ENCODE data around the gene LMF1.

The LMF1 gene

DNA sequence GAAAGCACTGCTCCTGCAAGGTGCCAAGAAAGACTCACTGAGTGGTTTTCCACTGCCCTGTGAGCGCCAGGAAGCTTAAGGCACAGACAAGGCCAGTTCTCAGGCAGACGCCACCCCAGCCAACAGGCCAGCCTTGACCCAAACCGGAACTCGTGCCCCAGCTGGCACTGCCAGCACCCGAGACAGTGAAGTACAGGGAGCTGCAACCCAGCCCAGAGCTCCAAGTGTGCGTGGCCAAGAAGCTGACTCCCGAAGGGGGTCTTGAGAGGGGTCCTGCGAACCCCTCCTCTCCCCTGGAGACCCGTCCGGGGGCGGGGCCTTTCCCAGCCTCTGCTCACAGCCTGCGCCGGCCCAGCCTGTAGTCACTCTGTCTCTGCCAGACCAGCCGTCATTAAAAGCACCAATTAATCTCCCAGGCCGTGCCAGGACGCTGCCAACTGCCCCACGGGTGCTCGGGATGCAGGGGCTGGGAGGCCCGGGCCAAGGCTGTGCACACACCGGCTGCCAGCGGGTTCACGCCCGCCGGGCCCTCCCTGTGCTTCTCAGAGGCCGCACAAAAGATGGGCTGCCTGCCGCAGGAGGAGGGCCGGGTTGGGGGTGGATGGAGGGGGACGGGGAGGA lies 6.4 kb upstream of the LMF1 start:
- H3K27me3 ChIP-seq (ENCODE audit: control insufficient read depth, insufficient read depth, low read length): no peaks in the 10 kb centered on the region
- H2AFZ ChIP-seq: no peak overlapping the region

DNA sequence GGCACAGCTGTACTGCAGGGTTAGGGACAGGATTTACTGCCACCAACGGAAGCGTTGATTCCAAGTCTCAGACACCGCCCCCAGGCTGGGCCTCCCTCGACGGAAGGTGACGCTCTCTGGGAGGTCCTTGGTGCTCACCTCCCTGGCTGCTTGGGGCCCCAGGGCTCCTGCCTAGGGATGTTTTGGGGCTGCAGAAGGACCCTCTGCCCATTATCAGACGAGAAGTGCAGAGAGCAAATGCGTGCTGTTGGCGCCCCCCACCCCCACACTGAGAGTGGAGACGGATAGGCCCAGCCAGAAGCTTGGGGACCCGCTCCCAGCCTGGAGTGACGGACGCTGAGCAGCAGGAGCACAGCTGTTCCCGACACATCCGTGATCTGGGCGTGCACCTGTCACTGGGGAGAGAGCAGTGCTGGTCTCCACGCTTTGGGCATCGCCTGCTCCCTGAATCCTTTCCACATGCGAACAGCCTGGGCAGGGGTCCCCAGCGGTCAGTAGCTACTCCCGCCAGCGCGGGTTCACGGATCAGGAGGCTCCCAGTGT lies 5.7 kb upstream of the LMF1 start:
- no peak overlapping the region for H3K27ac ChIP-seq
- no peaks in the 10 kb centered on the region for H3K4me1 ChIP-seq
- H3K9me3 ChIP-seq (ENCODE audit: control insufficient read depth, low read length): no peaks in the 10 kb centered on the region
- no peaks in the 10 kb centered on the region for H3K36me3 ChIP-seq (ENCODE audit: control insufficient read depth, insufficient read depth, low read length)
- H3K79me2 ChIP-seq: no peaks in the 10 kb centered on the region
- H3K9ac ChIP-seq: no peak overlapping the region
- no peak overlapping the region for H3K4me2 ChIP-seq (ENCODE audit: low read length)
- H3K4me3 ChIP-seq (ENCODE audit: low read depth, low read length): no peak overlapping the region
- no peaks in the 10 kb centered on the region for H3K27me3 ChIP-seq (ENCODE audit: control insufficient read depth, insufficient read depth, low read length)
- no peak overlapping the region for H2AFZ ChIP-seq
- TF ChIP-seq, protein P1, sequence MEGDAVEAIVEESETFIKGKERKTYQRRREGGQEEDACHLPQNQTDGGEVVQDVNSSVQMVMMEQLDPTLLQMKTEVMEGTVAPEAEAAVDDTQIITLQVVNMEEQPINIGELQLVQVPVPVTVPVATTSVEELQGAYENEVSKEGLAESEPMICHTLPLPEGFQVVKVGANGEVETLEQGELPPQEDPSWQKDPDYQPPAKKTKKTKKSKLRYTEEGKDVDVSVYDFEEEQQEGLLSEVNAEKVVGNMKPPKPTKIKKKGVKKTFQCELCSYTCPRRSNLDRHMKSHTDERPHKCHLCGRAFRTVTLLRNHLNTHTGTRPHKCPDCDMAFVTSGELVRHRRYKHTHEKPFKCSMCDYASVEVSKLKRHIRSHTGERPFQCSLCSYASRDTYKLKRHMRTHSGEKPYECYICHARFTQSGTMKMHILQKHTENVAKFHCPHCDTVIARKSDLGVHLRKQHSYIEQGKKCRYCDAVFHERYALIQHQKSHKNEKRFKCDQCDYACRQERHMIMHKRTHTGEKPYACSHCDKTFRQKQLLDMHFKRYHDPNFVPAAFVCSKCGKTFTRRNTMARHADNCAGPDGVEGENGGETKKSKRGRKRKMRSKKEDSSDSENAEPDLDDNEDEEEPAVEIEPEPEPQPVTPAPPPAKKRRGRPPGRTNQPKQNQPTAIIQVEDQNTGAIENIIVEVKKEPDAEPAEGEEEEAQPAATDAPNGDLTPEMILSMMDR (IDR thresholded peaks at IDR 0.05): no peak

More for the DNA sequence above, 6.4 kb upstream of the LMF1 start:
- no peaks in the 10 kb centered on the region for H3K36me3 ChIP-seq (ENCODE audit: control insufficient read depth, insufficient read depth, low read length)
- no peak overlapping the region for H3K4me2 ChIP-seq (ENCODE audit: low read length)
- no peak overlapping the region for H3K4me3 ChIP-seq (ENCODE audit: low read depth, low read length)
- no peaks in the 10 kb centered on the region for H3K9me3 ChIP-seq (ENCODE audit: control insufficient read depth, low read length)
- TF ChIP-seq, protein P1 (IDR thresholded peaks at IDR 0.05): no peak
- H3K9ac ChIP-seq: no peak overlapping the region
- no peaks in the 10 kb centered on the region for H3K4me1 ChIP-seq
- no peak overlapping the region for H3K27ac ChIP-seq
- no peaks in the 10 kb centered on the region for H3K79me2 ChIP-seq

GRCh38 chr16:975291-975690 lies 4.5 kb upstream of the LMF1 start:
- Histone ChIP-seq H2AFZ (no peak overlapping the region), H3K9me3 (ENCODE audit: control insufficient read depth, low read length) (no peaks in the 10 kb centered on the region), H3K4me2 (ENCODE audit: low read length) (no peak overlapping the region), H3K36me3 (ENCODE audit: control insufficient read depth, insufficient read depth, low read length) (no peaks in the 10 kb centered on the region), H3K9ac (no peak overlapping the region), H3K27me3 (ENCODE audit: control insufficient read depth, insufficient read depth, low read length) (no peaks in the 10 kb centered on the region), H3K79me2 (no peaks in the 10 kb centered on the region), H3K27ac (no peak overlapping the region), H3K4me1 (no peaks in the 10 kb centered on the region), H3K4me3 (ENCODE audit: low read depth, low read length) (no peak overlapping the region)
- TF ChIP-seq, protein P1 (IDR thresholded peaks at IDR 0.05): no peak

DNA sequence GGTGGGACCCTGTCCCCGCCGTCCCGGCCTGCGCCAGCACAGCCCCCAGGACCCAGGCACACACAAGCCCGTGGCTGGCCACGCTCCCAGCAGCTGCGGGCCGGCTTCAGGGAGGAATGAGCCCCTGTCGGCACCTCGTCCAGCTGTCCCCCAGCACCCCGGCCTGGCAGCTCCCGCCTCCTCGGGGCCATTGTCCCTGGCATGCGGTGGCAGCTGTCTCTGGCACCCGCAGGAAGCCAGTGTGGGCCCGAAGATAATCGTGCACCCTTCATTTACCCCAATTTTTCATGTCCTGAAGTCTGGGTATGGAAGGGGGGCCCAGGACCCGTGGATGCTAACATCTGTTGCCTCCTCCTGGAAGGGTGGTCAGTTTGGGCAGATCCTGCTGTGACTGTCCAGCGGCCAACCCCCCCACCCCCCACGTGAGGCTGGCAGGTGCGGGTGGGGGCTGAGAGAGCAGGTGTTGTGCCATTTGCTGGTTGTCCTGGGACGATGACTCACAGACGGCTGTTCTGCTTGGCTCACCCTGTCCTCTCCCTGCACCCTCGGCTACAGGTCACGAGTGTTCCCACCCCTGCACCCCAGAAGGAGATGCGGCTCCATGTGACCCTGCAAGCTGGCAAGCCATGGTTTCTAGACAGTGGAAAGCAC lies 4.0 kb upstream of the LMF1 start:
- H3K9ac ChIP-seq: no peak overlapping the region
- no peak overlapping the region for H3K4me3 ChIP-seq (ENCODE audit: low read depth, low read length)
- H3K79me2 ChIP-seq: no peaks in the 10 kb centered on the region
- no peaks in the 10 kb centered on the region for H3K27me3 ChIP-seq (ENCODE audit: control insufficient read depth, insufficient read depth, low read length)
- no peaks in the 10 kb centered on the region for H3K9me3 ChIP-seq (ENCODE audit: control insufficient read depth, low read length)
- H3K4me1 ChIP-seq: peaks cover 4% of the 10 kb centered on the region
- no peak overlapping the region for H3K4me2 ChIP-seq (ENCODE audit: low read length)
- no peak overlapping the region for H2AFZ ChIP-seq
- TF ChIP-seq, protein P1 (IDR thresholded peaks at IDR 0.05): no peak
- H3K27ac ChIP-seq: no peak overlapping the region
- no peaks in the 10 kb centered on the region for H3K36me3 ChIP-seq (ENCODE audit: control insufficient read depth, insufficient read depth, low read length)

All from parathyroid adenoma (tissue), 2 donors.